ENCODE results near the gene PTPRG.

GRCh38 chr3:61597906-61598305, 36.5 kb downstream of the PTPRG start:
- TF ChIP-seq EP300 (IDR thresholded peaks at IDR 0.05) (no peak), POLR2A (IDR thresholded peaks at IDR 0.05) (no peak)
